HCT116 (cell line): ENCODE measurements around the gene KRT36. TPM values are rescaled to one million over a fixed set of nuclear protein-coding genes. Genes with fewer than 3 reads are reported as not detected.
A peak's percentile ranks its signal among the peaks of the same experiment; 100 is the strongest.

ENCODE experiments used
- ATAC-seq: fragments of 200-7000 bp; cut with Tn5 transposase; 2 replicates; pipeline ENCODE4 v1.9.1; 2020; ENCODE audit warnings: mild to moderate bottlenecking, moderate library complexity
- BruUV-seq: library from RNA; stranded (reverse); fragments of 400-500 nt; replicated peaks from 2 replicates; lab custom pipeline; 2021; lab: Mats Ljungman, UMichigan
- CTCF ChIA-PET: fragments of 300-600 bp; sonication (Branson Sonifier 250); formaldehyde crosslinking; loops from one replicate; lab custom pipeline; 2021; ENCODE audit warnings: antibody characterized with exemption; lab: Charles Lee
- POLR2A ChIA-PET: fragments of 300-600, 350-600 bp; sonication (Branson Sonifier 250); formaldehyde crosslinking; loops from one replicate; lab custom pipeline; 2021; ENCODE audit warnings: antibody characterized with exemption; lab: Charles Lee
- RAD21 ChIA-PET, 2 experiments: fragments of 300-600 bp; sonication (Branson Sonifier 250); formaldehyde crosslinking; loops; one replicate each; lab custom pipeline; 2023; ENCODE audit warnings: low total read pairs in 2 of 2; ENCODE audit not compliant: uncharacterized antibody in 2 of 2, unreplicated experiment in 2 of 2, low non-redundant PET in 1 of 2; lab: Charles Lee
- DNase-seq: peaks from one replicate; pipeline ENCODE4 v3.0.0-alpha.2; 2010; ENCODE audit warnings: low read depth, low spot score
- H2AFZ ChIP-seq: fragments of 200-600 bp; shearing (Covaris generic), sonication (generic); 2 replicates; pipeline ENCODE4 v1.6.1; 2017; ENCODE audit warnings: low read depth, mixed run types, mixed read lengths, antibody characterized with exemption, low read length; ENCODE audit not compliant: poor library complexity, severe bottlenecking
- H3K27ac ChIP-seq: 2 replicates; pipeline ENCODE4 v1.5.1; 2012; ENCODE audit warnings: low read depth, low read length
- H3K27me3 ChIP-seq: fragments of 200-600 bp; sonication (generic); 2 replicates; pipeline ENCODE4 v1.6.1; 2016; ENCODE audit warnings: mixed run types, low read length, mixed read lengths; ENCODE audit not compliant: insufficient read depth
- H3K36me3 ChIP-seq, 2 experiments: fragments of 200-500 bp in 1 of 2; fragments of 200-600 bp in 1 of 2; sonication (Bioruptor generic) in 1 of 2; sonication (generic) in 1 of 2; 2 replicates each; pipeline versions ENCODE4 v1.5.1 to v1.6.1; 2014 to 2016; ENCODE audit warnings: low read length in 2 of 2, inconsistent platforms in 1 of 2, mixed read lengths in 1 of 2, mixed run types in 1 of 2; ENCODE audit not compliant: insufficient read depth in 2 of 2, control insufficient read depth in 1 of 2
- H3K4me1 ChIP-seq, 2 experiments: fragments of 200-600 bp in 1 of 2; sonication (generic) in 1 of 2; 2 replicates each; pipeline versions ENCODE4 v1.5.1 to v1.6.1; 2012 to 2017; ENCODE audit warnings: low read length in 2 of 2, inconsistent platforms in 1 of 2, mild to moderate bottlenecking in 1 of 2, mixed read lengths in 1 of 2, mixed run types in 1 of 2, moderate library complexity in 1 of 2; ENCODE audit not compliant: insufficient read depth in 2 of 2, control insufficient read depth in 1 of 2
- H3K4me2 ChIP-seq: fragments of 200-600 bp; sonication (generic); 2 replicates; pipeline ENCODE4 v1.6.1; 2017; ENCODE audit warnings: mixed run types, low read length, mixed read lengths
- H3K4me3 ChIP-seq, 2 experiments: fragments of 200-600 bp in 1 of 2; sonication (generic) in 1 of 2; replicated peaks in 1 of 2; 2 replicates each; pipeline ENCODE4 v1.5.1; 2011 to 2016; ENCODE audit warnings: low read length in 2 of 2, control low read depth in 1 of 2, low read depth in 1 of 2, mild to moderate bottlenecking in 1 of 2, mixed read lengths in 1 of 2, mixed run types in 1 of 2
- H3K79me2 ChIP-seq: fragments of 200-600 bp; sonication (generic); 2 replicates; pipeline ENCODE4 v1.6.1; 2017; ENCODE audit warnings: mild to moderate bottlenecking, mixed run types, low read length, moderate library complexity, mixed read lengths; ENCODE audit not compliant: insufficient read depth
- H3K9ac ChIP-seq: fragments of 200-600 bp; sonication (generic); 2 replicates; pipeline ENCODE4 v1.6.1; 2016; ENCODE audit warnings: low read length, mixed read lengths
- H3K9me2 ChIP-seq: fragments of 200-600 bp; sonication (generic), shearing (Covaris generic); 2 replicates; pipeline ENCODE4 v1.6.1; 2017; ENCODE audit warnings: mixed run types, mild to moderate bottlenecking, moderate library complexity; ENCODE audit not compliant: insufficient read depth
- H3K9me3 ChIP-seq, 2 experiments: fragments of 200-500 bp in 1 of 2; fragments of 200-600 bp in 1 of 2; sonication (Bioruptor generic) in 1 of 2; sonication (generic) in 1 of 2; 2 replicates each; pipeline ENCODE4 v1.6.1; 2014 to 2017; ENCODE audit warnings: low read length in 2 of 2, mixed read lengths in 2 of 2, inconsistent platforms in 1 of 2, low read depth in 1 of 2, mild to moderate bottlenecking in 1 of 2, mixed run types in 1 of 2, moderate library complexity in 1 of 2; ENCODE audit not compliant: control insufficient read depth in 1 of 2, insufficient read depth in 1 of 2
- H4K20me1 ChIP-seq: fragments of 200-600 bp; sonication (generic), shearing (Covaris generic); 2 replicates; pipeline ENCODE4 v1.6.1; 2017; ENCODE audit warnings: mixed run types, mild to moderate bottlenecking, moderate library complexity; ENCODE audit not compliant: insufficient read depth
- CBX3 ChIP-seq: IDR thresholded peaks from 2 replicates; pipeline ENCODE4 v1.6.1; 2012; ENCODE audit warnings: low read depth
- CEBPB ChIP-seq: IDR thresholded peaks from 2 replicates; pipeline ENCODE4 v1.6.1; 2012; ENCODE audit warnings: low read depth
- EZH2phosphoT487 ChIP-seq: fragments of 200-600 bp; IDR thresholded peaks from 2 replicates; pipeline ENCODE4 v1.6.1; 2018; ENCODE audit warnings: antibody characterized with exemption, borderline replicate concordance
- POLR2A ChIP-seq: IDR thresholded peaks from 2 replicates; pipeline ENCODE4 v1.7.0; 2011; ENCODE audit warnings: borderline replicate concordance; ENCODE audit not compliant: insufficient read depth, insufficient read length; ENCODE audit errors: extremely low read depth
- POLR2AphosphoS5 ChIP-seq: IDR thresholded peaks from 2 replicates; pipeline ENCODE4 v1.6.1; 2011; ENCODE audit warnings: mild to moderate bottlenecking, low read depth, low read length, moderate library complexity
- RAD21 ChIP-seq: IDR thresholded peaks from 2 replicates; pipeline ENCODE4 v1.6.1; 2012; ENCODE audit warnings: low read depth, mild to moderate bottlenecking
- SIN3A ChIP-seq: IDR thresholded peaks from 2 replicates; pipeline ENCODE4 v1.6.1; 2012; ENCODE audit warnings: low read depth
- SP1 ChIP-seq: IDR thresholded peaks from 2 replicates; pipeline ENCODE4 v1.6.1; 2012; ENCODE audit warnings: low read depth
- TCF7L2 ChIP-seq: IDR thresholded peaks from 2 replicates; pipeline ENCODE4 v1.7.0; 2011; ENCODE audit warnings: borderline replicate concordance, inconsistent platforms; ENCODE audit not compliant: insufficient read depth, insufficient read length; ENCODE audit errors: extremely low read depth
- intact Hi-C: fragments of 100-400 bp; cut with micrococcal nuclease; formaldehyde crosslinking; loops from 2 replicates; pipeline ENCODE4 v1.10.0; 2022
- total RNA-seq: library from RNA; stranded (reverse); gene quantifications from one replicate; pipeline ENCODE4 v1.2.1, GENCODE V29; 2021; ENCODE audit not compliant: unreplicated experiment
- TF ChIP-seq, protein P1 (sequence below): IDR thresholded peaks from 2 replicates; pipeline ENCODE4 v1.6.1; 2012; ENCODE audit warnings: low read depth
- TF ChIP-seq, protein P2 (sequence below), 3 experiments: fragments of 200-600 bp in 1 of 3; sonication (generic) in 1 of 3; IDR thresholded peaks in 2 of 3; conservative IDR thresholded peaks in 1 of 3; 2 replicates each; pipeline ENCODE4 v1.5.1; 2012 to 2017; ENCODE audit warnings: low read depth in 2 of 3, low read length in 2 of 3, antibody characterized with exemption in 1 of 3, borderline replicate concordance in 1 of 3, control low read depth in 1 of 3, mild to moderate bottlenecking in 1 of 3, mixed read lengths in 1 of 3, mixed run types in 1 of 3, moderate library complexity in 1 of 3; ENCODE audit not compliant: insufficient read depth in 1 of 3

The KRT36 gene
- total RNA-seq, 1 experiment from 2014 or later = not detected

DNA sequence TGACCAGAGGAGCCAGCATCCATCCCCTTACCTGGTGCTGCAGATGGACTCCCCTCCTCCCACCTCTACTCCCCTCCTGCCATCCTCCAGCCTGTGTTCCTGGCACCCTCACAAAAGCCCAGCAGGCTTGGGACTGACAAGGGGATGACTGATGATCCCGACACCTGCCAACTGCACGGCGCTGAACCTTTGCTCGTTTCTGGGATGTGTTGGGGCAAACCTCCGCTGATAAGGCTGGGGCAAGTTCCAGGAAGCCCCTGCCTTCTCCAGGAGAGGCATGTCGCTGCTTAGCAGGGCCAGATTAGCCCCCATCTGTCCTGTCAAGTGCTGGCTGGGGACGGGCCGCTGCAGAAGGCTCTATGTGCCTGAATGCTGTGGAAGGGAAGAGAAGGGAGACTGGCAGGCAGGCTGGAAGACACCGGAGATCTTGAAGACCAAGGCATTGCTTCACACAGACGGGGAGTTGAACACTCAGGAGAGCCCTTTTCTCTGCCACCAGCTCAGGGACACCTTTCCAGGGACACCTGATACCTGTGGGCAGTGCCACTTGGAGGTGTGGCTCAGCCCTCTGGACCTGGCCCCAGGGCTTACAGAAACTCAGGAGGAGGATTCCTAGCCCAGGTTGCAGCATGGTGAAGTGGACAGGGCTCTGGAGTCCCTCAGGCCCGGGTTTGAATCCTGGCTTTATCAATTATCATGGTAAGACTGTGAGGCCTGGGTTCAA, 30.0 kb upstream of the KRT36 start:
- 0 out of 4 replicates have a peak overlapping the region, but pooled peaks of 1 of the 2 experiments have one; percentile 1 for H3K4me3 ChIP-seq
- no peaks in the 10 kb centered on the region for H3K79me2 ChIP-seq
- H3K36me3 ChIP-seq = peaks cover 3 to 15% of the 10 kb centered on the region in 2 experiments; a peak in 2 of 4 replicates
- BruUV-seq = no TSS peak
- TF ChIP-seq CEBPB (no peak), CBX3 (no peak), TCF7L2 (peak; percentile 13), POLR2AphosphoS5 (peak; percentile 24)
- no peaks in the 10 kb centered on the region for H3K9me3 ChIP-seq
- H2AFZ ChIP-seq = no peak overlapping the region
- peaks cover 57 to 72% of the 10 kb centered on the region in 2 experiments for H3K4me1 ChIP-seq
- H3K9ac ChIP-seq = peak overlapping the region; percentile 99
- ATAC-seq (no peak), DNase-seq (no peak)
- RAD21 ChIA-PET = no interaction called here
- intact Hi-C loops = loop anchor here (2.0 kb wide), 1 partner anchor 611 kb away; no protein-coding TSS in a partner anchor
- H3K9me2 ChIP-seq = no peaks in the 10 kb centered on the region
- POLR2A ChIA-PET = interaction anchor here (1.3 to 12.9 kb wide), 6 partner anchors 9 to 610 kb away, joined by 3 to 148 read pairs (median 10); partner anchors contain the start of genes EIF1 and KRT19
- CTCF ChIA-PET = interaction anchor here (0.9 to 8.9 kb wide), 3 partner anchors 30 to 143 kb away, joined by 3 to 77 read pairs (median 3); no protein-coding TSS in a partner anchor
- H3K27me3 ChIP-seq = no peaks in the 10 kb centered on the region
- peak overlapping the region; percentile 99 for H3K27ac ChIP-seq
- no peaks in the 10 kb centered on the region for H4K20me1 ChIP-seq
- peak overlapping the region; percentile 78 for H3K4me2 ChIP-seq

GRCh38 chr17:41518789-41519449, 29.2 kb upstream of the KRT36 start, which contains the start of gene KRT15:
KRT15 (minus strand) TSS chr17:41518890; CDS start chr17:41518827, 63 bp downstream.
- Histone ChIP-seq H3K36me3 (peaks cover 0 to 8% of the 10 kb centered on the region in 2 experiments; a peak in 1 of 4 replicates), H3K27ac (peak within 1 kb of the TSS; percentile 99), H3K9me3 (no peaks in the 10 kb centered on the region), H3K9ac (peak within 1 kb of the TSS; percentile 99), H3K4me3 (no peak within 1 kb of the TSS), H4K20me1 (no peaks in the 10 kb centered on the region), H3K4me1 (peaks cover 50 to 64% of the 10 kb centered on the region in 2 experiments), H3K4me2 (peak within 1 kb of the TSS; percentile 78), H3K79me2 (no peaks in the 10 kb centered on the region), H3K9me2 (no peaks in the 10 kb centered on the region), H3K27me3 (no peaks in the 10 kb centered on the region), H2AFZ (no peak within 1 kb of the TSS)
- intact Hi-C loops = no loop called here
- BruUV-seq = no TSS peak
- CTCF ChIA-PET = interaction anchor here (0.9 to 8.9 kb wide), 2 partner anchors 31 to 101 kb away, joined by 3 to 77 read pairs; no protein-coding TSS in a partner anchor
- RAD21 ChIA-PET = interaction anchor here in 1 of 2 experiments (0.7 kb wide), 1 partner anchor 19 kb away, joined by 5 read pairs; no protein-coding TSS in a partner anchor
- POLR2A ChIA-PET = interaction anchor here (0.6 to 12.9 kb wide), 5 partner anchors 8 to 30 kb away, joined by 3 to 148 read pairs (median 3); partner anchors contain the start of gene KRT19
- ATAC-seq (no peak), DNase-seq (no peak)
- TF ChIP-seq POLR2A = no peak
- no peak for TF ChIP-seq CBX3
- TF ChIP-seq SP1 = no peak
- TF ChIP-seq, protein P1, sequence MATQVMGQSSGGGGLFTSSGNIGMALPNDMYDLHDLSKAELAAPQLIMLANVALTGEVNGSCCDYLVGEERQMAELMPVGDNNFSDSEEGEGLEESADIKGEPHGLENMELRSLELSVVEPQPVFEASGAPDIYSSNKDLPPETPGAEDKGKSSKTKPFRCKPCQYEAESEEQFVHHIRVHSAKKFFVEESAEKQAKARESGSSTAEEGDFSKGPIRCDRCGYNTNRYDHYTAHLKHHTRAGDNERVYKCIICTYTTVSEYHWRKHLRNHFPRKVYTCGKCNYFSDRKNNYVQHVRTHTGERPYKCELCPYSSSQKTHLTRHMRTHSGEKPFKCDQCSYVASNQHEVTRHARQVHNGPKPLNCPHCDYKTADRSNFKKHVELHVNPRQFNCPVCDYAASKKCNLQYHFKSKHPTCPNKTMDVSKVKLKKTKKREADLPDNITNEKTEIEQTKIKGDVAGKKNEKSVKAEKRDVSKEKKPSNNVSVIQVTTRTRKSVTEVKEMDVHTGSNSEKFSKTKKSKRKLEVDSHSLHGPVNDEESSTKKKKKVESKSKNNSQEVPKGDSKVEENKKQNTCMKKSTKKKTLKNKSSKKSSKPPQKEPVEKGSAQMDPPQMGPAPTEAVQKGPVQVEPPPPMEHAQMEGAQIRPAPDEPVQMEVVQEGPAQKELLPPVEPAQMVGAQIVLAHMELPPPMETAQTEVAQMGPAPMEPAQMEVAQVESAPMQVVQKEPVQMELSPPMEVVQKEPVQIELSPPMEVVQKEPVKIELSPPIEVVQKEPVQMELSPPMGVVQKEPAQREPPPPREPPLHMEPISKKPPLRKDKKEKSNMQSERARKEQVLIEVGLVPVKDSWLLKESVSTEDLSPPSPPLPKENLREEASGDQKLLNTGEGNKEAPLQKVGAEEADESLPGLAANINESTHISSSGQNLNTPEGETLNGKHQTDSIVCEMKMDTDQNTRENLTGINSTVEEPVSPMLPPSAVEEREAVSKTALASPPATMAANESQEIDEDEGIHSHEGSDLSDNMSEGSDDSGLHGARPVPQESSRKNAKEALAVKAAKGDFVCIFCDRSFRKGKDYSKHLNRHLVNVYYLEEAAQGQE = no peak
- TF ChIP-seq, protein P2, sequence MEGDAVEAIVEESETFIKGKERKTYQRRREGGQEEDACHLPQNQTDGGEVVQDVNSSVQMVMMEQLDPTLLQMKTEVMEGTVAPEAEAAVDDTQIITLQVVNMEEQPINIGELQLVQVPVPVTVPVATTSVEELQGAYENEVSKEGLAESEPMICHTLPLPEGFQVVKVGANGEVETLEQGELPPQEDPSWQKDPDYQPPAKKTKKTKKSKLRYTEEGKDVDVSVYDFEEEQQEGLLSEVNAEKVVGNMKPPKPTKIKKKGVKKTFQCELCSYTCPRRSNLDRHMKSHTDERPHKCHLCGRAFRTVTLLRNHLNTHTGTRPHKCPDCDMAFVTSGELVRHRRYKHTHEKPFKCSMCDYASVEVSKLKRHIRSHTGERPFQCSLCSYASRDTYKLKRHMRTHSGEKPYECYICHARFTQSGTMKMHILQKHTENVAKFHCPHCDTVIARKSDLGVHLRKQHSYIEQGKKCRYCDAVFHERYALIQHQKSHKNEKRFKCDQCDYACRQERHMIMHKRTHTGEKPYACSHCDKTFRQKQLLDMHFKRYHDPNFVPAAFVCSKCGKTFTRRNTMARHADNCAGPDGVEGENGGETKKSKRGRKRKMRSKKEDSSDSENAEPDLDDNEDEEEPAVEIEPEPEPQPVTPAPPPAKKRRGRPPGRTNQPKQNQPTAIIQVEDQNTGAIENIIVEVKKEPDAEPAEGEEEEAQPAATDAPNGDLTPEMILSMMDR (IDR thresholded peaks at IDR 0.05 in 2 of 3, conservative IDR thresholded peaks at IDR 0.05 in 1 of 3; ENCODE audit: borderline replicate concordance in 1 of 3, insufficient read depth in 1 of 3, low read depth in 2 of 3, low read length in 2 of 3) = no peak
- TF ChIP-seq SIN3A = no peak
- TF ChIP-seq RAD21 = no peak
- TF ChIP-seq EZH2phosphoT487 = no peak
